Stimulated activated CD4-positive, alpha-beta T cell treated with anti-CD3 and anti-CD28 coated beads, Interleukin-15, amount 100 ng/mL, for 24 hours (primary cell): ENCODE data around the gene PRDM10.

Source experiments
- DNase-seq: peaks from one replicate; pipeline ENCODE4 v3.0.0-alpha.2; 2020

The PRDM10 gene

GRCh38 chr11:129939510-129939909, 63.1 kb downstream of the PRDM10 start:
- no peak for DNase-seq

- no peak for DNase-seq
Measured at GRCh38 chr11:129938764-129939163, 63.9 kb downstream of the PRDM10 start.

GRCh38 chr11:129937592-129938238, 64.9 kb downstream of the PRDM10 start:
- DNase-seq: no peak

GRCh38 chr11:129935723-129936122, 66.9 kb downstream of the PRDM10 start:
- no peak for DNase-seq

- no peak for DNase-seq
Measured at GRCh38 chr11:129933891-129934290, 68.7 kb downstream of the PRDM10 start.

- DNase-seq: no peak
Measured at GRCh38 chr11:129933262-129933661, 69.4 kb downstream of the PRDM10 start.

GRCh38 chr11:129932381-129933067, 70.1 kb downstream of the PRDM10 start:
- DNase-seq: no peak

- no peak for DNase-seq
Measured at GRCh38 chr11:129930743-129931142, 71.9 kb downstream of the PRDM10 start.

- no peak for DNase-seq
Measured at GRCh38 chr11:129930296-129930695, 72.3 kb downstream of the PRDM10 start.

- no peak for DNase-seq
Measured at GRCh38 chr11:129929721-129930120, 72.9 kb downstream of the PRDM10 start.

GRCh38 chr11:129928923-129929692, 73.5 kb downstream of the PRDM10 start:
- DNase-seq: no peak

GRCh38 chr11:129922674-129923073, 80.0 kb downstream of the PRDM10 start:
- no peak for DNase-seq

- DNase-seq: no peak
Measured at GRCh38 chr11:129918361-129918760, 84.3 kb downstream of the PRDM10 start.

- DNase-seq: no peak
Measured at GRCh38 chr11:129917231-129917630, 85.4 kb downstream of the PRDM10 start.

GRCh38 chr11:129911298-129911697, 91.3 kb downstream of the PRDM10 start:
- DNase-seq: no peak

- no peak for DNase-seq
Measured at GRCh38 chr11:129910360-129910759, 92.3 kb downstream of the PRDM10 start.

GRCh38 chr11:129905402-129905801, 97.2 kb downstream of the PRDM10 start:
- no peak for DNase-seq

- no peak for DNase-seq
Measured at GRCh38 chr11:129896062-129896461, 106.6 kb downstream of the PRDM10 start.

- peak; percentile 89 for DNase-seq
Measured at GRCh38 chr11:129895126-129896041, 107.3 kb downstream of the PRDM10 start, which contains the start of gene NFRKB. Gene NFRKB, minus strand, starts transcription at chr11:129895578. Its CDS starts 2,729 bp downstream, at chr11:129892849.

GRCh38 chr11:129894278-129895125, 108.1 kb downstream of the PRDM10 start:
- DNase-seq: no peak

- no peak for DNase-seq
Measured at GRCh38 chr11:129888451-129888850, 114.2 kb downstream of the PRDM10 start.

GRCh38 chr11:129885381-129885780, 117.3 kb downstream of the PRDM10 start:
- no peak for DNase-seq
